ENCODE results near the gene ALG12. TPM values are rescaled to one million over a fixed set of nuclear protein-coding genes. Genes with fewer than 3 reads are reported as not detected.
A peak's percentile ranks its signal among the peaks of the same experiment; 100 is the strongest.

The ALG12 gene
- total RNA-seq, 4 donors from 2014 or later: 10.1 to 24.4 (median 18.3) TPM

- 59% methylated on average over 15 of the region's 21 CpGs; no CpG with 5 or more reads in 1 of the 2 donors for WGBS, 2 donors (ENCODE audit: low coverage in 1 of 2)
Observed at GRCh38 chr22:49929994-49930575, 11.8 kb upstream of the ALG12 start.

GRCh38 chr22:49929211-49929979 is 11.2 kb upstream of the ALG12 start:
- DNase-seq: peak; percentile 78
- no peak overlapping the region for H3K27ac ChIP-seq
- peaks cover 14 to 42% (median 27%) of the 10 kb centered on the region in 4 donors for H3K4me1 ChIP-seq
- intact Hi-C loops (cut with DNase I; ENCODE audit: low total_unique reads): loop anchor here (2.0 kb wide), 1 partner anchor 101 kb away; no protein-coding TSS in a partner anchor
- peaks cover 9% of the 10 kb centered on the region for H3K27me3 ChIP-seq
- in situ Hi-C loops (cut with MboI; ENCODE audit: low pct_ligation_motif_present in 1 of 4, low pct_unique_long_range_greater_than_20kb in 1 of 4, low sequenced_read_pairs in 3 of 4): loop anchor here in 2 of 4 donors (10.0 kb wide), 1 partner anchor 105 kb away; no protein-coding TSS in a partner anchor
- peak overlapping the region in 2 of 4 donors; percentile 10 to 18 for H3K4me3 ChIP-seq
- H3K9me3 ChIP-seq: no peaks in the 10 kb centered on the region
- no peaks in the 10 kb centered on the region for H3K36me3 ChIP-seq
- 11% methylated on average over 21 of the region's 75 CpGs; no CpG with 5 or more reads in 1 of the 2 donors for WGBS, 2 donors (ENCODE audit: low coverage in 1 of 2)
- TF ChIP-seq POLR2AphosphoS5 (IDR thresholded peaks at IDR 0.05) (no peak), CTCF (IDR thresholded peaks at IDR 0.05) (peak; percentile 45 to 95 (median 76)), POLR2A (IDR thresholded peaks at IDR 0.05) (no peak)

More at GRCh38 chr22:49929994-49930575, 11.8 kb upstream of the ALG12 start:
- Histone ChIP-seq H3K36me3 (no peaks in the 10 kb centered on the region), H3K9me3 (no peaks in the 10 kb centered on the region), H3K27ac (no peak overlapping the region), H3K4me1 (peaks cover 21 to 48% (median 34%) of the 10 kb centered on the region in 4 donors), H3K4me3 (no peak overlapping the region), H3K27me3 (peaks cover 9% of the 10 kb centered on the region)
- TF ChIP-seq CTCF (IDR thresholded peaks at IDR 0.05): peak in 1 of 5 experiments; percentile 15
- TF ChIP-seq POLR2AphosphoS5 (IDR thresholded peaks at IDR 0.05): no peak
- TF ChIP-seq POLR2A (IDR thresholded peaks at IDR 0.05): no peak
- no peak for TF ChIP-seq EP300 (IDR thresholded peaks at IDR 0.05; ENCODE audit: low read depth)
- in situ Hi-C loops (cut with MboI; ENCODE audit: low pct_ligation_motif_present in 1 of 4, low pct_unique_long_range_greater_than_20kb in 1 of 4, low sequenced_read_pairs in 3 of 4): loop anchor here in 3 of 4 donors (5.0 to 10.0 kb wide), 3 partner anchors 55 to 105 kb away; no protein-coding TSS in a partner anchor
- no peak for DNase-seq
- intact Hi-C loops (cut with DNase I; ENCODE audit: low total_unique reads): loop anchor here (2.0 kb wide), 1 partner anchor 101 kb away; no protein-coding TSS in a partner anchor

- no peak for DNase-seq
- no peak overlapping the region for H3K27ac ChIP-seq
- H3K4me3 ChIP-seq: no peak overlapping the region
- no peak for TF ChIP-seq EP300 (IDR thresholded peaks at IDR 0.05; ENCODE audit: low read depth)
- no peak for TF ChIP-seq POLR2A (IDR thresholded peaks at IDR 0.05)
- no peak for TF ChIP-seq CTCF (IDR thresholded peaks at IDR 0.05)
- no peak for TF ChIP-seq POLR2AphosphoS5 (IDR thresholded peaks at IDR 0.05)
- no peaks in the 10 kb centered on the region for H3K36me3 ChIP-seq
- H3K9me3 ChIP-seq: no peaks in the 10 kb centered on the region
- H3K27me3 ChIP-seq: peaks cover 9% of the 10 kb centered on the region
- intact Hi-C loops (cut with DNase I; ENCODE audit: low total_unique reads): loop anchor here (2.0 kb wide), 1 partner anchor 102 kb away; no protein-coding TSS in a partner anchor
- WGBS, 2 donors (ENCODE audit: low coverage in 1 of 2): 48 to 50% methylated on average over 2 to 38 of the region's 38 CpGs
- peaks cover 7 to 34% (median 22%) of the 10 kb centered on the region in 4 donors for H3K4me1 ChIP-seq
- in situ Hi-C loops (cut with MboI; ENCODE audit: low pct_ligation_motif_present in 1 of 4, low pct_unique_long_range_greater_than_20kb in 1 of 4, low sequenced_read_pairs in 3 of 4): loop anchor here in 2 of 4 donors (10.0 kb wide), 1 partner anchor 106 kb away; no protein-coding TSS in a partner anchor
Observed at GRCh38 chr22:49928555-49929210, 10.4 kb upstream of the ALG12 start.
